PFSK-1 (cell line): ENCODE measurements around the gene ANKMY1.

Source experiments
- FOXP2 ChIP-seq: optimal IDR thresholded peaks from 2 replicates; pipeline ENCODE3; 2011; ENCODE audit warnings: borderline replicate concordance, control low read depth, inconsistent platforms; ENCODE audit not compliant: insufficient read depth; ENCODE audit errors: extremely low read length, extremely low read depth
- POLR2AphosphoS5 ChIP-seq: IDR thresholded peaks from 2 replicates; pipeline ENCODE4 v1.6.1; 2012; ENCODE audit warnings: low read depth, mild to moderate bottlenecking, control low read depth, low read length, moderate library complexity
- REST ChIP-seq, 2 experiments: IDR thresholded peaks; 2 replicates each; pipeline versions ENCODE4 v1.6.1 to v1.8.0; 2011 to 2012; ENCODE audit warnings: low read depth in 2 of 2, low read length in 2 of 2, control low read depth in 1 of 2, inconsistent platforms in 1 of 2, mild to moderate bottlenecking in 1 of 2, moderate library complexity in 1 of 2; ENCODE audit not compliant: insufficient read depth in 1 of 2
- SIN3A ChIP-seq: IDR thresholded peaks from 2 replicates; pipeline ENCODE4 v1.6.1; 2012; ENCODE audit warnings: mild to moderate bottlenecking, low read length, moderate library complexity, borderline replicate concordance; ENCODE audit not compliant: insufficient read depth
- TAF1 ChIP-seq: IDR thresholded peaks from 2 replicates; pipeline ENCODE4 v1.6.1; 2012; ENCODE audit warnings: low read length, control low read depth, borderline replicate concordance; ENCODE audit not compliant: insufficient read depth

Gene ANKMY1

GRCh38 chr2:240597419-240598181, 39.8 kb upstream of the ANKMY1 start:
- TF ChIP-seq FOXP2: no peak
- TF ChIP-seq POLR2AphosphoS5: no peak
- no peak for TF ChIP-seq SIN3A
- TF ChIP-seq TAF1: no peak
- TF ChIP-seq REST (IDR thresholded peaks at IDR 0.05; ENCODE audit: insufficient read depth in 1 of 2, low read depth in 2 of 2, low read length in 2 of 2): no peak

- no peak for TF ChIP-seq FOXP2
- no peak for TF ChIP-seq REST (IDR thresholded peaks at IDR 0.05; ENCODE audit: insufficient read depth in 1 of 2, low read depth in 2 of 2, low read length in 2 of 2)
- no peak for TF ChIP-seq TAF1
- TF ChIP-seq POLR2AphosphoS5: no peak
- no peak for TF ChIP-seq SIN3A
Observed at GRCh38 chr2:240597054-240597418, 39.2 kb upstream of the ANKMY1 start.

DNA sequence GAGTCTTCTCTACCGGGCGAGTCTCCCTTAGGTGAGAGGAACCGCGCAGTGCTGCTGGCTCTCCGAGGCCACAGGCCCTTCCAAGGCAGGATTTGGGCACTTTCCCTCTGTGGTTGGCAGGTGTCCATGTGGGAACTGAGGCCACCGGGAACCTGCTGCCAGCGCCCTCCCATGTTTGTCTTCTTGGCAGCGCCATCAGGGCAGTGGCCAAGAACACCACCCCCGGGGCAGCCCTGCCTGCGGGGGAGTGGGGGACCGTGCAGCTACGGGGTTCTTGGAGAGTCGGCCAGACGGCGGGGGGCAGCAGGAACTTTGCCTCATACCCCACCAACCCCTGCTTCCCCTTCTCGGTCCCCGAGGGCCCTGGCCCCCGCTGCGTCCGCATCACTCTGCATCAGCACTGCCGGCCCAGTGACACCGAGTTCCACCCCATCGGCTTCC, 38.7 kb upstream of the ANKMY1 start:
- TF ChIP-seq POLR2AphosphoS5 (no peak), SIN3A (no peak), FOXP2 (no peak), REST (IDR thresholded peaks at IDR 0.05; ENCODE audit: insufficient read depth in 1 of 2, low read depth in 2 of 2, low read length in 2 of 2) (no peak), TAF1 (no peak)

GRCh38 chr2:240596080-240596460, 38.3 kb upstream of the ANKMY1 start:
- TF ChIP-seq SIN3A (no peak), TAF1 (no peak), REST (IDR thresholded peaks at IDR 0.05; ENCODE audit: insufficient read depth in 1 of 2, low read depth in 2 of 2, low read length in 2 of 2) (no peak), FOXP2 (no peak), POLR2AphosphoS5 (no peak)
